Fibroblast of upper back skin (primary cell): Measurements from ENCODE around the gene POU2F3.

ENCODE experiments used
- DNase-seq: peaks from one replicate; pipeline ENCODE4 v3.0.0-alpha.2; 2013

Gene POU2F3

GRCh38 chr11:120226714-120227113 is 13.2 kb upstream of the POU2F3 start:
- no peak for DNase-seq

- DNase-seq: no peak
These were observed 12.6 kb upstream of the POU2F3 start for GRCh38 chr11:120227228-120227852.

- no peak for DNase-seq
These were observed 11.1 kb upstream of the POU2F3 start for GRCh38 chr11:120228794-120229384.

- DNase-seq: no peak
These were observed 10.2 kb upstream of the POU2F3 start for GRCh38 chr11:120229451-120230424.

GRCh38 chr11:120230433-120231071 is 9.4 kb upstream of the POU2F3 start:
- no peak for DNase-seq

- DNase-seq: no peak
These were observed 8.0 kb upstream of the POU2F3 start for GRCh38 chr11:120231963-120232362.

GRCh38 chr11:120233207-120233803 is 6.6 kb upstream of the POU2F3 start:
- no peak for DNase-seq

GRCh38 chr11:120235024-120235628 is 4.8 kb upstream of the POU2F3 start:
- peak; percentile 49 for DNase-seq

- DNase-seq: peak; percentile 74
These were observed 3.5 kb upstream of the POU2F3 start for GRCh38 chr11:120236169-120237107.

GRCh38 chr11:120238968-120239620 is 846 bp upstream of the POU2F3 start:
- DNase-seq: no peak

GRCh38 chr11:120240866-120241265 is 926 bp downstream of the POU2F3 start:
- no peak for DNase-seq

GRCh38 chr11:120241277-120241676 is 1.3 kb downstream of the POU2F3 start:
- DNase-seq: no peak

- DNase-seq: no peak
These were observed 3.3 kb downstream of the POU2F3 start for GRCh38 chr11:120243221-120243620.

- peak; percentile 75 for DNase-seq
These were observed 4.8 kb downstream of the POU2F3 start for GRCh38 chr11:120244476-120245365.

GRCh38 chr11:120245434-120245833 is 5.5 kb downstream of the POU2F3 start:
- no peak for DNase-seq

GRCh38 chr11:120248551-120249278 is 8.8 kb downstream of the POU2F3 start:
- DNase-seq: peak; percentile 61

- DNase-seq: no peak
These were observed 9.6 kb downstream of the POU2F3 start for GRCh38 chr11:120249279-120250262.
